SK-N-MC (cell line): ENCODE results near the gene RHOG.

Experiments used
- EZH2 ChIP-seq: fragments of 200-600 bp; sonication (generic); IDR thresholded peaks from one replicate; pipeline ENCODE4 v1.6.1; 2017; ENCODE audit warnings: antibody characterized with exemption
- FOXP2 ChIP-seq: optimal IDR thresholded peaks from 2 replicates; pipeline ENCODE3; 2011; ENCODE audit warnings: mild to moderate bottlenecking, moderate library complexity; ENCODE audit not compliant: insufficient read depth; ENCODE audit errors: extremely low read length, control extremely low read depth
- POLR2AphosphoS5 ChIP-seq: IDR thresholded peaks from 2 replicates; pipeline ENCODE4 v1.6.1; 2012; ENCODE audit warnings: mild to moderate bottlenecking, low read depth, low read length, borderline replicate concordance

- peak; percentile 39; the same call in 1 of the 2 replicates for TF ChIP-seq POLR2AphosphoS5
- TF ChIP-seq EZH2 = no peak
- TF ChIP-seq FOXP2 = no peak
Observed at GRCh38 chr11:3807909-3808860, 32.6 kb downstream of the RHOG start, which contains the start of gene PGAP2.
